HCT116 (cell line): ENCODE measurements around the gene CTSE.

Experiments
- EZH2phosphoT487 ChIP-seq: fragments of 200-600 bp; IDR thresholded peaks from 2 replicates; pipeline ENCODE4 v1.6.1; 2018; ENCODE audit warnings: antibody characterized with exemption, borderline replicate concordance
- FOSL1 ChIP-seq: IDR thresholded peaks from 2 replicates; pipeline ENCODE4 v1.6.1; 2012; ENCODE audit warnings: low read depth
- POLR2A ChIP-seq: IDR thresholded peaks from 2 replicates; pipeline ENCODE4 v1.7.0; 2011; ENCODE audit warnings: borderline replicate concordance; ENCODE audit not compliant: insufficient read depth, insufficient read length; ENCODE audit errors: extremely low read depth
- POLR2AphosphoS5 ChIP-seq: IDR thresholded peaks from 2 replicates; pipeline ENCODE4 v1.6.1; 2011; ENCODE audit warnings: mild to moderate bottlenecking, low read depth, low read length, moderate library complexity
- SP1 ChIP-seq: IDR thresholded peaks from 2 replicates; pipeline ENCODE4 v1.6.1; 2012; ENCODE audit warnings: low read depth
- ZNF274 ChIP-seq: fragments of 200-500 bp; sonication (Bioruptor generic); IDR thresholded peaks from 2 replicates; pipeline ENCODE4 v1.6.1; 2014; ENCODE audit warnings: mild to moderate bottlenecking, low read depth, low read length, inconsistent platforms
- TF ChIP-seq, protein P1 (sequence below), 3 experiments: fragments of 200-600 bp in 1 of 3; sonication (generic) in 1 of 3; IDR thresholded peaks in 2 of 3; conservative IDR thresholded peaks in 1 of 3; 2 replicates each; pipeline ENCODE4 v1.5.1; 2012 to 2017; ENCODE audit warnings: low read depth in 2 of 3, low read length in 2 of 3, antibody characterized with exemption in 1 of 3, borderline replicate concordance in 1 of 3, control low read depth in 1 of 3, mild to moderate bottlenecking in 1 of 3, mixed read lengths in 1 of 3, mixed run types in 1 of 3, moderate library complexity in 1 of 3; ENCODE audit not compliant: insufficient read depth in 1 of 3
- TF ChIP-seq, protein P2 (sequence below): IDR thresholded peaks from 2 replicates; pipeline ENCODE4 v1.6.1; 2012; ENCODE audit warnings: low read depth
- TF ChIP-seq, protein P3 (sequence below): IDR thresholded peaks from 2 replicates; pipeline ENCODE4 v1.6.1; 2011; ENCODE audit warnings: mild to moderate bottlenecking, low read length, moderate library complexity; ENCODE audit not compliant: insufficient replicate concordance; ENCODE audit errors: extremely low read depth

DNA sequence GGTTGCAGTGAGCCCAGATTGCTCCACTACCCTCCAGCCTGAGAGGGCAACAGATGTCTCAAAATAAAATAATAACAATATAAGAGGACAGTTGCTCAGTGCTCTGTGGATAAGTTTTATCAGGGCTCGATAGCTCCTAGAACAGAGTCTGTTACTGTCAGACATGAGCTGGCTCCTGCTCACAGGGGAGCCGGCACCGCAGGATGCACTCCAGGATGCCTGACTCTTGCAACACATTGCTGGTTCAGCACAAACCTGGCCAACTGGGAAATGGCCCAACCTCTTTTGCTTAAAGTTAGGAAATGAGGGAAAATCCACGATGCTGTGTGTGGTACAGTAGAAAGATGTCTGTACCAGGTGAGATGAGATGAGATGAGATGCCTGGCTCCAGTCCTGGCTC is 5.8 kb upstream of the CTSE start:
- TF ChIP-seq SP1 (no peak), POLR2A (no peak), FOSL1 (no peak), ZNF274 (no peak), EZH2phosphoT487 (no peak), POLR2AphosphoS5 (no peak)
- TF ChIP-seq, protein P1, sequence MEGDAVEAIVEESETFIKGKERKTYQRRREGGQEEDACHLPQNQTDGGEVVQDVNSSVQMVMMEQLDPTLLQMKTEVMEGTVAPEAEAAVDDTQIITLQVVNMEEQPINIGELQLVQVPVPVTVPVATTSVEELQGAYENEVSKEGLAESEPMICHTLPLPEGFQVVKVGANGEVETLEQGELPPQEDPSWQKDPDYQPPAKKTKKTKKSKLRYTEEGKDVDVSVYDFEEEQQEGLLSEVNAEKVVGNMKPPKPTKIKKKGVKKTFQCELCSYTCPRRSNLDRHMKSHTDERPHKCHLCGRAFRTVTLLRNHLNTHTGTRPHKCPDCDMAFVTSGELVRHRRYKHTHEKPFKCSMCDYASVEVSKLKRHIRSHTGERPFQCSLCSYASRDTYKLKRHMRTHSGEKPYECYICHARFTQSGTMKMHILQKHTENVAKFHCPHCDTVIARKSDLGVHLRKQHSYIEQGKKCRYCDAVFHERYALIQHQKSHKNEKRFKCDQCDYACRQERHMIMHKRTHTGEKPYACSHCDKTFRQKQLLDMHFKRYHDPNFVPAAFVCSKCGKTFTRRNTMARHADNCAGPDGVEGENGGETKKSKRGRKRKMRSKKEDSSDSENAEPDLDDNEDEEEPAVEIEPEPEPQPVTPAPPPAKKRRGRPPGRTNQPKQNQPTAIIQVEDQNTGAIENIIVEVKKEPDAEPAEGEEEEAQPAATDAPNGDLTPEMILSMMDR (IDR thresholded peaks at IDR 0.05 in 2 of 3, conservative IDR thresholded peaks at IDR 0.05 in 1 of 3; ENCODE audit: borderline replicate concordance in 1 of 3, insufficient read depth in 1 of 3, low read depth in 2 of 3, low read length in 2 of 3): no peak
- TF ChIP-seq, protein P2, sequence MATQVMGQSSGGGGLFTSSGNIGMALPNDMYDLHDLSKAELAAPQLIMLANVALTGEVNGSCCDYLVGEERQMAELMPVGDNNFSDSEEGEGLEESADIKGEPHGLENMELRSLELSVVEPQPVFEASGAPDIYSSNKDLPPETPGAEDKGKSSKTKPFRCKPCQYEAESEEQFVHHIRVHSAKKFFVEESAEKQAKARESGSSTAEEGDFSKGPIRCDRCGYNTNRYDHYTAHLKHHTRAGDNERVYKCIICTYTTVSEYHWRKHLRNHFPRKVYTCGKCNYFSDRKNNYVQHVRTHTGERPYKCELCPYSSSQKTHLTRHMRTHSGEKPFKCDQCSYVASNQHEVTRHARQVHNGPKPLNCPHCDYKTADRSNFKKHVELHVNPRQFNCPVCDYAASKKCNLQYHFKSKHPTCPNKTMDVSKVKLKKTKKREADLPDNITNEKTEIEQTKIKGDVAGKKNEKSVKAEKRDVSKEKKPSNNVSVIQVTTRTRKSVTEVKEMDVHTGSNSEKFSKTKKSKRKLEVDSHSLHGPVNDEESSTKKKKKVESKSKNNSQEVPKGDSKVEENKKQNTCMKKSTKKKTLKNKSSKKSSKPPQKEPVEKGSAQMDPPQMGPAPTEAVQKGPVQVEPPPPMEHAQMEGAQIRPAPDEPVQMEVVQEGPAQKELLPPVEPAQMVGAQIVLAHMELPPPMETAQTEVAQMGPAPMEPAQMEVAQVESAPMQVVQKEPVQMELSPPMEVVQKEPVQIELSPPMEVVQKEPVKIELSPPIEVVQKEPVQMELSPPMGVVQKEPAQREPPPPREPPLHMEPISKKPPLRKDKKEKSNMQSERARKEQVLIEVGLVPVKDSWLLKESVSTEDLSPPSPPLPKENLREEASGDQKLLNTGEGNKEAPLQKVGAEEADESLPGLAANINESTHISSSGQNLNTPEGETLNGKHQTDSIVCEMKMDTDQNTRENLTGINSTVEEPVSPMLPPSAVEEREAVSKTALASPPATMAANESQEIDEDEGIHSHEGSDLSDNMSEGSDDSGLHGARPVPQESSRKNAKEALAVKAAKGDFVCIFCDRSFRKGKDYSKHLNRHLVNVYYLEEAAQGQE: no peak
- TF ChIP-seq, protein P3, sequence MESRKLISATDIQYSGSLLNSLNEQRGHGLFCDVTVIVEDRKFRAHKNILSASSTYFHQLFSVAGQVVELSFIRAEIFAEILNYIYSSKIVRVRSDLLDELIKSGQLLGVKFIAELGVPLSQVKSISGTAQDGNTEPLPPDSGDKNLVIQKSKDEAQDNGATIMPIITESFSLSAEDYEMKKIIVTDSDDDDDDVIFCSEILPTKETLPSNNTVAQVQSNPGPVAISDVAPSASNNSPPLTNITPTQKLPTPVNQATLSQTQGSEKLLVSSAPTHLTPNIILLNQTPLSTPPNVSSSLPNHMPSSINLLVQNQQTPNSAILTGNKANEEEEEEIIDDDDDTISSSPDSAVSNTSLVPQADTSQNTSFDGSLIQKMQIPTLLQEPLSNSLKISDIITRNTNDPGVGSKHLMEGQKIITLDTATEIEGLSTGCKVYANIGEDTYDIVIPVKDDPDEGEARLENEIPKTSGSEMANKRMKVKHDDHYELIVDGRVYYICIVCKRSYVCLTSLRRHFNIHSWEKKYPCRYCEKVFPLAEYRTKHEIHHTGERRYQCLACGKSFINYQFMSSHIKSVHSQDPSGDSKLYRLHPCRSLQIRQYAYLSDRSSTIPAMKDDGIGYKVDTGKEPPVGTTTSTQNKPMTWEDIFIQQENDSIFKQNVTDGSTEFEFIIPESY: no peak
